ENCODE data around the gene KRTAP12-1. TPM values are rescaled to one million over a fixed set of nuclear protein-coding genes. Genes with fewer than 3 reads are reported as not detected.

Gene KRTAP12-1
- total RNA-seq, 2 experiments from 2014 or later, result not detected

DNA sequence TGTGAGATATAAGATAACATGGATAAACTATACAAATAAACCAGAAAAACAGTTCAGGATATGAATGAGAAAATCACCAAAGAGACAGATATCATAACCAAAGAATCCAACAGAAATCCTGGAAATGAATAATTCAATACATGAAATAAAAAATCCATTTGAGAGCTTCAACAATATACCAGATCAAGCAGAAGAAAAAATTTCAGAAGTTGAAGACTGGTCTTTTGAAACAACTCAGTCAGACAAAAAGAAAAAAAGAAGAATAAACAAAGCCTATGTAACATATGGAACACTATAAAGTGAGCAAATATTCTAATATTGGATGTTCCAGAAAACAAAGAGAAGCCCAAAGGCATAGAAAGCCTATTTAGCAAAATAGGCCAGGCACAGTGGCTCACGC is 10.1 kb downstream of the KRTAP12-1 start:
- no peaks in the 10 kb centered on the region for H3K36me3 ChIP-seq (ENCODE audit: insufficient read depth, low read length)
- no peak for DNase-seq (ENCODE audit: low spot score)
- BruUV-seq (replicated peaks), result no TSS peak
- CTCF ChIA-PET (ENCODE audit: unreplicated experiment), result no interaction called here
- no peaks in the 10 kb centered on the region for H4K20me1 ChIP-seq (ENCODE audit: insufficient read depth, low read length)
- H3K9me2 ChIP-seq (ENCODE audit: insufficient read depth, low read length), result no peaks in the 10 kb centered on the region; the same call in 1 of the 2 replicates
- no peak overlapping the region for H3K4me3 ChIP-seq (ENCODE audit: low read depth, low read length, poor library complexity, severe bottlenecking)
- intact Hi-C loops (cut with micrococcal nuclease; ENCODE audit: unreplicated experiment), result no loop called here
- H3K4me2 ChIP-seq (ENCODE audit: low read length), result no peak overlapping the region
- no peak overlapping the region for H3K27ac ChIP-seq (ENCODE audit: low read depth, low read length, poor library complexity, severe bottlenecking)
- H3K4me1 ChIP-seq (ENCODE audit: insufficient read depth, low read length, poor library complexity, severe bottlenecking), result no peaks in the 10 kb centered on the region
- H3K9me3 ChIP-seq (ENCODE audit: low read length), result no peaks in the 10 kb centered on the region
- no peaks in the 10 kb centered on the region for H3K79me2 ChIP-seq (ENCODE audit: insufficient read depth, low read depth, low read length)
- H2AFZ ChIP-seq (ENCODE audit: low read length), result no peak overlapping the region
- POLR2A ChIA-PET, result no interaction called here
- TF ChIP-seq EZH2phosphoT487 (IDR thresholded peaks at IDR 0.05; ENCODE audit: borderline replicate concordance, low read depth, low read length), result no peak
- TF ChIP-seq, protein P1, sequence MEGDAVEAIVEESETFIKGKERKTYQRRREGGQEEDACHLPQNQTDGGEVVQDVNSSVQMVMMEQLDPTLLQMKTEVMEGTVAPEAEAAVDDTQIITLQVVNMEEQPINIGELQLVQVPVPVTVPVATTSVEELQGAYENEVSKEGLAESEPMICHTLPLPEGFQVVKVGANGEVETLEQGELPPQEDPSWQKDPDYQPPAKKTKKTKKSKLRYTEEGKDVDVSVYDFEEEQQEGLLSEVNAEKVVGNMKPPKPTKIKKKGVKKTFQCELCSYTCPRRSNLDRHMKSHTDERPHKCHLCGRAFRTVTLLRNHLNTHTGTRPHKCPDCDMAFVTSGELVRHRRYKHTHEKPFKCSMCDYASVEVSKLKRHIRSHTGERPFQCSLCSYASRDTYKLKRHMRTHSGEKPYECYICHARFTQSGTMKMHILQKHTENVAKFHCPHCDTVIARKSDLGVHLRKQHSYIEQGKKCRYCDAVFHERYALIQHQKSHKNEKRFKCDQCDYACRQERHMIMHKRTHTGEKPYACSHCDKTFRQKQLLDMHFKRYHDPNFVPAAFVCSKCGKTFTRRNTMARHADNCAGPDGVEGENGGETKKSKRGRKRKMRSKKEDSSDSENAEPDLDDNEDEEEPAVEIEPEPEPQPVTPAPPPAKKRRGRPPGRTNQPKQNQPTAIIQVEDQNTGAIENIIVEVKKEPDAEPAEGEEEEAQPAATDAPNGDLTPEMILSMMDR (conservative IDR thresholded peaks at IDR 0.05; ENCODE audit: low read length), result no peak

DNA sequence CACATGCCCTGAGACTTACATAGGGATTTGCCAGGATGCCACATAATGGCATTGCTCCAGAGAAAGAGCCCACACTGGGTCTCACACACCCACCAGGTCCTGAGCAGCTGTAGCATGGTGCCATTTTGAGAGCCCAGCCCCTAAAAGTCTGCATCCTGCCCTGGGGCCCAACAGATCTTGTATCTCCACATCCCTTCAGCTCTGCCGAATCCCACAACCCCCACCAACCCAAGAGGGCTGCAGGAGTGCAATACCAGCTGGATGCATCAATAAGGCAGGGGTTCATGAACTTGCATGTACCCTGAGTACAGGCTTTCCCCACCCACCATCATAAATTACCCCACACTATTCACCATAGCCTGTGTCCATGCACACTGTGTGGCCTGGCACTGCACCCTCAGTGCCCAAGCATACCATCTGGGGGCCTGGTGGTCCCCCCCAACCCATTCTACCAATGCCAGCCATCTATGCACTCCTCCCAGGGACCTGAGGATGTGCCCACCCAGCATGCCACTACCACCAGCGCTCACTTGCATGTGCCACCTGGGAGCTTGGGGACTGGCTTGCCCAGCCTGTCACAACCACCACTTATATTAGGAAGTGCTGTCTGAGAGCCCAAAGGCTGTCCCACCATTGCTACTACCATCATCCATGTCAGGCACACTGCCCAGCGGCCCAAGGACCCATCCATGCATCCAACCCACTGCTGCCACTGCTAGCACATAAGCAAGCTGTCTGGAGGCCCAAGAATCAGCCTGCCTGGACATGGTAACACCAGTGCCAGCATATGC is 11.1 kb downstream of the KRTAP12-1 start:
- intact Hi-C loops (cut with micrococcal nuclease; ENCODE audit: unreplicated experiment), result no loop called here
- H4K20me1 ChIP-seq (ENCODE audit: insufficient read depth, low read length), result no peaks in the 10 kb centered on the region
- TF ChIP-seq, protein P1 (conservative IDR thresholded peaks at IDR 0.05; ENCODE audit: low read length), result no peak
- TF ChIP-seq EZH2phosphoT487 (IDR thresholded peaks at IDR 0.05; ENCODE audit: borderline replicate concordance, low read depth, low read length), result no peak
- H3K9me2 ChIP-seq (ENCODE audit: insufficient read depth, low read length), result no peaks in the 10 kb centered on the region; the same call in 1 of the 2 replicates
- no TSS peak for BruUV-seq (replicated peaks)
- no peak overlapping the region for H3K27ac ChIP-seq (ENCODE audit: low read depth, low read length, poor library complexity, severe bottlenecking)
- ChIA-PET POLR2A (no interaction called here), CTCF (ENCODE audit: unreplicated experiment) (no interaction called here)
- DNase-seq (ENCODE audit: low spot score), result no peak
- H3K4me1 ChIP-seq (ENCODE audit: insufficient read depth, low read length, poor library complexity, severe bottlenecking), result no peaks in the 10 kb centered on the region
- H3K4me3 ChIP-seq (ENCODE audit: low read depth, low read length, poor library complexity, severe bottlenecking), result no peak overlapping the region
- no peaks in the 10 kb centered on the region for H3K79me2 ChIP-seq (ENCODE audit: insufficient read depth, low read depth, low read length)
- H3K36me3 ChIP-seq (ENCODE audit: insufficient read depth, low read length), result no peaks in the 10 kb centered on the region
- no peaks in the 10 kb centered on the region for H3K9me3 ChIP-seq (ENCODE audit: low read length)
- no peak overlapping the region for H2AFZ ChIP-seq (ENCODE audit: low read length)
- no peak overlapping the region for H3K4me2 ChIP-seq (ENCODE audit: low read length)

DNA sequence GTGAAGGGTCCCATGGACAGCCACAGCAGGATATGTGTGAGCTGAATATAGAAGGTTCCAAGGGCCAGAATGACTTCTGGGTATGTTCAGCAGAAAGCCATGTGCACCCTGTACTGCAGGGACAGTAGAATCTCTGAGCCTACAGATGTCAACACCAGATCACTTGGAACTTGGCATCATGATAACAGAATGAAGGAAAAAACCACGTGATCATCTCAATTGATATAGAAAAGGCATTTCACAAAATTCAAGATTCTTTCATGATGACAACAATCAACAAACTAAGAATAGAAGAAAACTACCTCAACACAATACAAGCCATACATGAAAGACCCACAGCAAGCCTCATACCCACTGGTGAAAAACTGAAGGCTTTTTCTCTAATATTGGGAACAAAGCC is 14.4 kb downstream of the KRTAP12-1 start:
- Histone ChIP-seq H4K20me1 (ENCODE audit: insufficient read depth, low read length) (no peaks in the 10 kb centered on the region), H3K9me3 (ENCODE audit: low read length) (no peaks in the 10 kb centered on the region), H3K79me2 (ENCODE audit: insufficient read depth, low read depth, low read length) (no peaks in the 10 kb centered on the region), H3K9me2 (ENCODE audit: insufficient read depth, low read length) (no peaks in the 10 kb centered on the region), H3K36me3 (ENCODE audit: insufficient read depth, low read length) (no peaks in the 10 kb centered on the region), H3K4me1 (ENCODE audit: insufficient read depth, low read length, poor library complexity, severe bottlenecking) (no peaks in the 10 kb centered on the region), H3K27ac (ENCODE audit: low read depth, low read length, poor library complexity, severe bottlenecking) (no peak overlapping the region), H2AFZ (ENCODE audit: low read length) (no peak overlapping the region), H3K4me2 (ENCODE audit: low read length) (no peak overlapping the region), H3K4me3 (ENCODE audit: low read depth, low read length, poor library complexity, severe bottlenecking) (no peak overlapping the region)
- no peak for DNase-seq (ENCODE audit: low spot score)
- intact Hi-C loops (cut with micrococcal nuclease; ENCODE audit: unreplicated experiment), result no loop called here
- CTCF ChIA-PET (ENCODE audit: unreplicated experiment), result no interaction called here
- BruUV-seq (replicated peaks), result no TSS peak
- no peak for TF ChIP-seq EZH2phosphoT487 (IDR thresholded peaks at IDR 0.05; ENCODE audit: borderline replicate concordance, low read depth, low read length)
- TF ChIP-seq, protein P1 (conservative IDR thresholded peaks at IDR 0.05; ENCODE audit: low read length), result no peak
- POLR2A ChIA-PET, result no interaction called here

Measured in OCI-LY7 (cell line).